HepG2 (cell line): Measurements from ENCODE around the gene YPEL4. TPM values are rescaled to one million over a fixed set of nuclear protein-coding genes. Genes with fewer than 3 reads are reported as not detected.

ENCODE experiments used
- NCOA1 ChIP-seq: sonication (generic); formaldehyde crosslinking; IDR thresholded peaks from 2 replicates; pipeline ENCODE4 v1.9.0; 2021; ENCODE audit warnings: missing genetic modification reagents
- NCOA2 ChIP-seq: sonication (generic); formaldehyde crosslinking; IDR thresholded peaks from 2 replicates; pipeline ENCODE4 v1.8.0; 2022; ENCODE audit warnings: inconsistent platforms
- NFYC ChIP-seq: IDR thresholded peaks from 2 replicates; pipeline ENCODE4 v1.6.1; 2016; ENCODE audit warnings: missing genetic modification reagents, missing compliant biosample characterization
- SMAD3 ChIP-seq: sonication (generic); formaldehyde crosslinking; IDR thresholded peaks from 2 replicates; pipeline ENCODE4 v1.4.0; 2020; ENCODE audit warnings: missing genetic modification reagents
- SMC3 ChIP-seq: IDR thresholded peaks from 2 replicates; pipeline ENCODE4 v1.6.1; 2011; ENCODE audit warnings: low read length, improper control_type of control experiment
- THAP11 ChIP-seq: IDR thresholded peaks from 2 replicates; pipeline ENCODE4 v1.6.1; 2016; ENCODE audit warnings: missing biosample characterization, missing genetic modification reagents
- ZBTB1 ChIP-seq: sonication (generic); formaldehyde crosslinking; IDR thresholded peaks from 2 replicates; pipeline ENCODE4 v1.4.0; 2020; ENCODE audit warnings: missing genetic modification reagents, borderline replicate concordance
- ZNF766 ChIP-seq: sonication (generic); formaldehyde crosslinking; IDR thresholded peaks from 2 replicates; pipeline ENCODE4 v1.5.0; 2020; ENCODE audit warnings: missing genetic modification reagents, borderline replicate concordance
- ZNF780A ChIP-seq: sonication (generic); formaldehyde crosslinking; IDR thresholded peaks from 2 replicates; pipeline ENCODE4 v1.8.0; 2022; ENCODE audit warnings: mild to moderate bottlenecking, missing genetic modification reagents, moderate library complexity
- ZSCAN25 ChIP-seq: sonication (generic); formaldehyde crosslinking; IDR thresholded peaks from 2 replicates; pipeline ENCODE4 v1.8.0; 2022; ENCODE audit warnings: mild to moderate bottlenecking, missing genetic modification reagents
- polyA plus RNA-seq, 8 experiments: library from polyadenylated mRNA; depleted of rRNA in 3 of 8; stranded (reverse) in 7 of 8; unstranded in 1 of 8; fragments of >200 nt; fragmentation: Illumina TruSeq in 4 of 8; extraction: Trizol in 4 of 8; gene quantifications; 2 replicates each; pipeline versions ENCODE4 v1.2.1 to v1.2.3, GENCODE V29; 2011 to 2016; ENCODE audit warnings: low read depth in 4 of 8, missing spikeins in 1 of 8, mixed read lengths in 1 of 8; ENCODE audit not compliant: insufficient read depth in 1 of 8
- total RNA-seq, 5 experiments: library from RNA; depleted of rRNA; stranded (reverse); fragments of >200 nt; fragmentation: Illumina TruSeq; extraction: Trizol; gene quantifications; 2 replicates each; pipeline ENCODE4 v1.2.3, GENCODE V29; 2016; ENCODE audit warnings: low read depth in 1 of 5
- TF ChIP-seq, protein P1 (sequence below): sonication (generic); formaldehyde crosslinking; IDR thresholded peaks from 2 replicates; pipeline ENCODE4 v1.9.0; 2022; ENCODE audit warnings: low read depth, missing genetic modification reagents
- TF ChIP-seq, protein P2 (sequence below): sonication (generic); formaldehyde crosslinking; conservative IDR thresholded peaks from 2 replicates; pipeline ENCODE4 v1.4.0; 2020; ENCODE audit warnings: missing genetic modification reagents
- TF ChIP-seq, protein P3 (sequence below): IDR thresholded peaks from 2 replicates; pipeline ENCODE4 v1.6.1; 2016; ENCODE audit warnings: low read depth, missing genetic modification reagents, missing compliant biosample characterization
- TF ChIP-seq, protein P4 (sequence below): sonication (generic); formaldehyde crosslinking; IDR thresholded peaks from 2 replicates; pipeline ENCODE4 v1.4.0; 2020; ENCODE audit warnings: missing genetic modification reagents
- TF ChIP-seq, protein P5 (sequence below): sonication (generic); formaldehyde crosslinking; IDR thresholded peaks from 2 replicates; pipeline ENCODE4 v1.5.1; 2020; ENCODE audit warnings: mild to moderate bottlenecking, moderate library complexity, missing genetic modification reagents
- TF ChIP-seq, protein P6 (sequence below): sonication (generic); formaldehyde crosslinking; IDR thresholded peaks from 2 replicates; pipeline ENCODE4 v1.8.0; 2023; ENCODE audit warnings: mild to moderate bottlenecking, missing genetic modification reagents

Gene YPEL4
- total and polyA plus RNA-seq, 2 of the 13 experiments (the other 11 are each of a cell fraction or from before 2014, with no cell fraction given) = 0.04 TPM; not detected in 1

DNA sequence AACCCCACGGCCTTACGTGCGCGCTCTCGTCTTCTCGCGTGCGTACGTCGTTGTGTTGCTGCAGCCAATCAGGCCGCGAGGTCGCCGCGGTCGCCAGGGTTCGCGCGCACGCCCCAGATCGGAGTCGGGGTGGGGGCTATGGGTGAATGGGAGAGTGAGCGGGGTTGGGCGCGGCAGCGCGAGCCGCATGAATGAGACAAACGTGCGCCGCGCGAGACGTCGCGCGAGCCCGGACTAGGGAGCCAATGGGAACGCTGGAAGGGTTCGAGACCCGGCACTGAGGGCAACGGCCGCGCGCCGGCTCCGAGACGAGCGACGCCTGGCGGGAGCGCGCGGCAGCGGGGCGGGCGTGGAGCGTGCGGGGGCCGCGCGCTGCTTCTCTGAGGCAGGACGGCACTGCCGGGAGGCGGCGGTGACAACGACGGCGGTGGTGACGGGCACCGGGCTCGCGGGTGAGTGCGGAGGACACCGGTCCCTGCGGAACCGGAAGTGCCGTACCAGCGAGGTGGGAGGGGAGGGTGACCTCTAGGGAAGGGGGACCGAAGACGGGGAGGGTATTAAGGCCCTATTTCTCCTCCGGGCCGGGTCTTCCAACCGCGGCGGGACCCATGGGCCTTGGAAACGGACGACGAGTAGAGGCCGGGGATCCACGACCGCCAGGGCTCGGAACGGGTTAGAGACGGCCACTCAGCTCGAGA lies 18.2 kb upstream of the YPEL4 start, which contains the start of gene ZDHHC5 (continued):
- TF ChIP-seq, protein P1, sequence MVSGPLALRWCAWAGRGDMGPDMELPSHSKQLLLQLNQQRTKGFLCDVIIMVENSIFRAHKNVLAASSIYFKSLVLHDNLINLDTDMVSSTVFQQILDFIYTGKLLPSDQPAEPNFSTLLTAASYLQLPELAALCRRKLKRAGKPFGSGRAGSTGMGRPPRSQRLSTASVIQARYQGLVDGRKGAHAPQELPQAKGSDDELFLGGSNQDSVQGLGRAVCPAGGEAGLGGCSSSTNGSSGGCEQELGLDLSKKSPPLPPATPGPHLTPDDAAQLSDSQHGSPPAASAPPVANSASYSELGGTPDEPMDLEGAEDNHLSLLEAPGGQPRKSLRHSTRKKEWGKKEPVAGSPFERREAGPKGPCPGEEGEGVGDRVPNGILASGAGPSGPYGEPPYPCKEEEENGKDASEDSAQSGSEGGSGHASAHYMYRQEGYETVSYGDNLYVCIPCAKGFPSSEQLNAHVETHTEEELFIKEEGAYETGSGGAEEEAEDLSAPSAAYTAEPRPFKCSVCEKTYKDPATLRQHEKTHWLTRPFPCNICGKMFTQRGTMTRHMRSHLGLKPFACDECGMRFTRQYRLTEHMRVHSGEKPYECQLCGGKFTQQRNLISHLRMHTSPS = no peak
- TF ChIP-seq ZNF780A (CRISPR knock-in tag) (no peak), NCOA1 (CRISPR knock-in tag) (no peak), NFYC (CRISPR knock-in tag) (peak; percentile 80), ZNF766 (0 out of 2 replicates have a peak, but pooled peaks have one; percentile 17), ZSCAN25 (CRISPR knock-in tag) (no peak; the same call in 1 of the 2 replicates), SMAD3 (CRISPR knock-in tag) (no peak), SMC3 (no peak), THAP11 (peak; percentile 91), NCOA2 (CRISPR knock-in tag) (no peak; the same call in 1 of the 2 replicates), ZBTB1 (CRISPR knock-in tag) (no peak)
- TF ChIP-seq, protein P2, sequence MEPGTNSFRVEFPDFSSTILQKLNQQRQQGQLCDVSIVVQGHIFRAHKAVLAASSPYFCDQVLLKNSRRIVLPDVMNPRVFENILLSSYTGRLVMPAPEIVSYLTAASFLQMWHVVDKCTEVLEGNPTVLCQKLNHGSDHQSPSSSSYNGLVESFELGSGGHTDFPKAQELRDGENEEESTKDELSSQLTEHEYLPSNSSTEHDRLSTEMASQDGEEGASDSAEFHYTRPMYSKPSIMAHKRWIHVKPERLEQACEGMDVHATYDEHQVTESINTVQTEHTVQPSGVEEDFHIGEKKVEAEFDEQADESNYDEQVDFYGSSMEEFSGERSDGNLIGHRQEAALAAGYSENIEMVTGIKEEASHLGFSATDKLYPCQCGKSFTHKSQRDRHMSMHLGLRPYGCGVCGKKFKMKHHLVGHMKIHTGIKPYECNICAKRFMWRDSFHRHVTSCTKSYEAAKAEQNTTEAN (CRISPR knock-in tag) = no peak
- TF ChIP-seq, protein P3, sequence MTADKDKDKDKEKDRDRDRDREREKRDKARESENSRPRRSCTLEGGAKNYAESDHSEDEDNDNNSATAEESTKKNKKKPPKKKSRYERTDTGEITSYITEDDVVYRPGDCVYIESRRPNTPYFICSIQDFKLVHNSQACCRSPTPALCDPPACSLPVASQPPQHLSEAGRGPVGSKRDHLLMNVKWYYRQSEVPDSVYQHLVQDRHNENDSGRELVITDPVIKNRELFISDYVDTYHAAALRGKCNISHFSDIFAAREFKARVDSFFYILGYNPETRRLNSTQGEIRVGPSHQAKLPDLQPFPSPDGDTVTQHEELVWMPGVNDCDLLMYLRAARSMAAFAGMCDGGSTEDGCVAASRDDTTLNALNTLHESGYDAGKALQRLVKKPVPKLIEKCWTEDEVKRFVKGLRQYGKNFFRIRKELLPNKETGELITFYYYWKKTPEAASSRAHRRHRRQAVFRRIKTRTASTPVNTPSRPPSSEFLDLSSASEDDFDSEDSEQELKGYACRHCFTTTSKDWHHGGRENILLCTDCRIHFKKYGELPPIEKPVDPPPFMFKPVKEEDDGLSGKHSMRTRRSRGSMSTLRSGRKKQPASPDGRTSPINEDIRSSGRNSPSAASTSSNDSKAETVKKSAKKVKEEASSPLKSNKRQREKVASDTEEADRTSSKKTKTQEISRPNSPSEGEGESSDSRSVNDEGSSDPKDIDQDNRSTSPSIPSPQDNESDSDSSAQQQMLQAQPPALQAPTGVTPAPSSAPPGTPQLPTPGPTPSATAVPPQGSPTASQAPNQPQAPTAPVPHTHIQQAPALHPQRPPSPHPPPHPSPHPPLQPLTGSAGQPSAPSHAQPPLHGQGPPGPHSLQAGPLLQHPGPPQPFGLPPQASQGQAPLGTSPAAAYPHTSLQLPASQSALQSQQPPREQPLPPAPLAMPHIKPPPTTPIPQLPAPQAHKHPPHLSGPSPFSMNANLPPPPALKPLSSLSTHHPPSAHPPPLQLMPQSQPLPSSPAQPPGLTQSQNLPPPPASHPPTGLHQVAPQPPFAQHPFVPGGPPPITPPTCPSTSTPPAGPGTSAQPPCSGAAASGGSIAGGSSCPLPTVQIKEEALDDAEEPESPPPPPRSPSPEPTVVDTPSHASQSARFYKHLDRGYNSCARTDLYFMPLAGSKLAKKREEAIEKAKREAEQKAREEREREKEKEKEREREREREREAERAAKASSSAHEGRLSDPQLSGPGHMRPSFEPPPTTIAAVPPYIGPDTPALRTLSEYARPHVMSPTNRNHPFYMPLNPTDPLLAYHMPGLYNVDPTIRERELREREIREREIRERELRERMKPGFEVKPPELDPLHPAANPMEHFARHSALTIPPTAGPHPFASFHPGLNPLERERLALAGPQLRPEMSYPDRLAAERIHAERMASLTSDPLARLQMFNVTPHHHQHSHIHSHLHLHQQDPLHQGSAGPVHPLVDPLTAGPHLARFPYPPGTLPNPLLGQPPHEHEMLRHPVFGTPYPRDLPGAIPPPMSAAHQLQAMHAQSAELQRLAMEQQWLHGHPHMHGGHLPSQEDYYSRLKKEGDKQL (CRISPR knock-in tag) = 0 out of 2 replicates have a peak, but pooled peaks have one; percentile 32
- TF ChIP-seq, protein P4, sequence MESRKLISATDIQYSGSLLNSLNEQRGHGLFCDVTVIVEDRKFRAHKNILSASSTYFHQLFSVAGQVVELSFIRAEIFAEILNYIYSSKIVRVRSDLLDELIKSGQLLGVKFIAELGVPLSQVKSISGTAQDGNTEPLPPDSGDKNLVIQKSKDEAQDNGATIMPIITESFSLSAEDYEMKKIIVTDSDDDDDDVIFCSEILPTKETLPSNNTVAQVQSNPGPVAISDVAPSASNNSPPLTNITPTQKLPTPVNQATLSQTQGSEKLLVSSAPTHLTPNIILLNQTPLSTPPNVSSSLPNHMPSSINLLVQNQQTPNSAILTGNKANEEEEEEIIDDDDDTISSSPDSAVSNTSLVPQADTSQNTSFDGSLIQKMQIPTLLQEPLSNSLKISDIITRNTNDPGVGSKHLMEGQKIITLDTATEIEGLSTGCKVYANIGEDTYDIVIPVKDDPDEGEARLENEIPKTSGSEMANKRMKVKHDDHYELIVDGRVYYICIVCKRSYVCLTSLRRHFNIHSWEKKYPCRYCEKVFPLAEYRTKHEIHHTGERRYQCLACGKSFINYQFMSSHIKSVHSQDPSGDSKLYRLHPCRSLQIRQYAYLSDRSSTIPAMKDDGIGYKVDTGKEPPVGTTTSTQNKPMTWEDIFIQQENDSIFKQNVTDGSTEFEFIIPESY (CRISPR knock-in tag) = no peak
- TF ChIP-seq, protein P5, sequence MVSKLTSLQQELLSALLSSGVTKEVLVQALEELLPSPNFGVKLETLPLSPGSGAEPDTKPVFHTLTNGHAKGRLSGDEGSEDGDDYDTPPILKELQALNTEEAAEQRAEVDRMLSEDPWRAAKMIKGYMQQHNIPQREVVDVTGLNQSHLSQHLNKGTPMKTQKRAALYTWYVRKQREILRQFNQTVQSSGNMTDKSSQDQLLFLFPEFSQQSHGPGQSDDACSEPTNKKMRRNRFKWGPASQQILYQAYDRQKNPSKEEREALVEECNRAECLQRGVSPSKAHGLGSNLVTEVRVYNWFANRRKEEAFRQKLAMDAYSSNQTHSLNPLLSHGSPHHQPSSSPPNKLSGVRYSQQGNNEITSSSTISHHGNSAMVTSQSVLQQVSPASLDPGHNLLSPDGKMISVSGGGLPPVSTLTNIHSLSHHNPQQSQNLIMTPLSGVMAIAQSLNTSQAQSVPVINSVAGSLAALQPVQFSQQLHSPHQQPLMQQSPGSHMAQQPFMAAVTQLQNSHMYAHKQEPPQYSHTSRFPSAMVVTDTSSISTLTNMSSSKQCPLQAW (CRISPR knock-in tag) = no peak; the same call in 1 of the 2 replicates
- TF ChIP-seq, protein P6, sequence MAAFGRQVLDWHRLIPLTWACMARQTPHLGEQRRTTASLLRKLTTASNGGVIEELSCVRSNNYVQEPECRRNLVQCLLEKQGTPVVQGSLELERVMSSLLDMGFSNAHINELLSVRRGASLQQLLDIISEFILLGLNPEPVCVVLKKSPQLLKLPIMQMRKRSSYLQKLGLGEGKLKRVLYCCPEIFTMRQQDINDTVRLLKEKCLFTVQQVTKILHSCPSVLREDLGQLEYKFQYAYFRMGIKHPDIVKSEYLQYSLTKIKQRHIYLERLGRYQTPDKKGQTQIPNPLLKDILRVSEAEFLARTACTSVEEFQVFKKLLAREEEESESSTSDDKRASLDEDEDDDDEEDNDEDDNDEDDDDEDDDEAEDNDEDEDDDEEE (CRISPR knock-in tag) = no peak
